Measurements from ENCODE around the gene WNK2. TPM values are rescaled to one million over a fixed set of nuclear protein-coding genes. Genes with fewer than 3 reads are reported as not detected.

WNK2 gene
- polyA plus RNA-seq, 4 donors = 14.6 to 34.7 (median 27.1) TPM

DNA sequence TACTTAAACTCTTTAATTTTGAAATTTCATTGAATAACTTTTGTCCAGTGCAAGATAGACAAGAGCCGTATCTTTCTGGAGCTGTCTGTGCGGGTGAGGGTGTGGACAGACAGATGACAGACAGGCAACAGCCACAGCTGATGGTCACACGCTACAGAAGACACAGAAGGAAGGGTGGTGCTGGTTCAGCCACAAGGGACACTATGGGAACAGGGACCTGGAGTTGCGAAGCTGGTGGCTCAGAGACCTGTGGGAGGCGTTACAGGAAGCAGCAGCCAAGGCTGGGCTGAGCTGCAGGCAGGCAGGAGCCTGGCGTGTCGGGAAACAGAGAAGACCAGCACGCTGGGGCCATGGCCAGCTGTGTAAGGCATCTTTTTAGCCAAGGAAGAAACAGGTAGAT, 104.4 kb downstream of the WNK2 start:
- DNase-seq (ENCODE audit: low read depth in 4 of 4, low spot score in 2 of 4) = no peak

DNA sequence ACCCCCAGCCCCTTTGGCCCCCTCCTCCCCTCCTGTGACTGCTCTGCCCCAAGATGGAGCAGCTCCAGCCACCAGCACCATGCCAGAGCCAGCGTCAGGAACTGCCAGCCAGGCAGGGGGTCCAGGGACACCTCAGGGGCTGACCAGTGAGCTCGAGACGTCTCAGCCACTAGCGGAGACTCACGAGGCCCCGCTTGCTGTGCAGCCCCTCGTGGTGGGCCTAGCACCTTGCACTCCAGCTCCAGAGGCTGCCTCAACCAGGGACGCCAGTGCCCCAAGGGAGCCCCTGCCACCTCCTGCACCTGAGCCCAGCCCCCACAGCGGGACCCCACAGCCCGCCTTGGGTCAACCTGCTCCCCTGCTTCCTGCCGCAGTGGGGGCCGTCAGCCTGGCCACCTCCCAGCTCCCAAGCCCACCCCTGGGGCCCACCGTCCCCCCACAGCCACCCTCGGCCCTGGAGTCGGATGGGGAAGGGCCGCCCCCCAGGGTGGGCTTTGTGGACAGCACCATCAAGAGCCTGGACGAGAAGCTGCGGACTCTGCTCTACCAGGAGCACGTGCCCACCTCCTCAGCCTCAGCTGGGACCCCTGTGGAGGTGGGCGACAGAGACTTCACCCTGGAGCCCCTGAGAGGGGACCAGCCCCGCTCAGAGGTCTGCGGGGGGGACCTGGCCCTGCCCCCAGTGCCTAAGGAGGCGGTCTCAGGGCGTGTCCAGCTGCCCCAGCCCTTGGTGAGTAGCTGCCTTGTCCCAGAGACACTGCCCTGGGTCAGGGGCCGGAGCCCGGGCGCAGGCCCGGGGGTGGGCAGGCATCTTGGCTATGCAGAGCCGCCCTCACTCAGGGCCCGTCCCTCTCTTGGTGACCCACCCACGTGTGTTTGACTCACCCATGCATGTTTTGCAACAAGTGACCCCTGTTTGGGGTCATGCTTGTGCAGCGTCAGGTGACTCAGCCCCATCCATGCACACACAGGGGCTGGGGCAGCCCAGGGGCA, 105.2 kb downstream of the WNK2 start:
- no peak for DNase-seq (ENCODE audit: low read depth in 4 of 4, low spot score in 2 of 4)

DNA sequence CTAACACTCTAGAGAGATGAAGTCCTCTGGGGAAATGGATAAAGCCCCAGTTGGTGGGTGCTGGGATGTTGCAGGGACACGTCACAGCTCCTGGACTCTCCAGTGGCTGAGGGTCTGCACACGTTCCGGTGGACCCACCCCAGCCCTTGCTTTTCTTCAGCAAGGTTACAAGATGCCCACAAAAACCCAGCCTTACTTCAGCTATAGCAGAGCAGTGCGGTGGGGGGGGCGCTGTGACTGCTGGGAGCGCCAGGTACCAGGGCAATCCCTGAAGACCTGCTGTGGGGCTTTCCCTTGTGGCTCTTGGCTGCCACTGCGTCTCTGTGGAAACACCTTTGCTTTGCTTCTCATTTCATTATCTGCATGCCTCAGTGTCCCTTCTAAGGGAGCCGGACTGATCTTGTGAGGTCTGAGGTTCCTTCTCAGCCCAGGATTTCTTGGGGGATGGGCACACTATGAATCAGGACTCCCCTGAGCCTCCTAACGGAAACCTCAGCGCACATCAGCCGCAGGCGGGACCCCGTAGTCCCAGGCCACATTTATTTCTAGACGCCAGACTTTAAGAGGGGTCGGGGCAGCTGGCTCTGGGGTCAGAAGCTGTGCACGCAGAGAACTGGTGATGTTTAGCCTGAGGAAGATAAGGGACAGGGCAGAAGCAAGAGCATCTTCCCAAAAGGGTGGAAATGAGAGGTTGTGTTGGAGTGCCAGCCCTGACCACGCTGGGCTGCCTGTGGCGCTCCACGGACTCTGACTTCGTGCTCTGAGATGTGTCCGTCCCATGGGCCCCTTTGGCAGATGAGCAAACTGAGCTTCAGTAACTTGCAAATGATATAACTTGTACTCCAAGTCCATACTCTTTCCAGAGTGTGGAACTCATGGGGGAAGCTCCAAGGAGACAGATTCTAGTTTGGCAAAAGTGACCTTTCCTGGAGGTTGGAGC, 106.8 kb downstream of the WNK2 start:
- no peak for DNase-seq (ENCODE audit: low read depth in 4 of 4, low spot score in 2 of 4)

DNA sequence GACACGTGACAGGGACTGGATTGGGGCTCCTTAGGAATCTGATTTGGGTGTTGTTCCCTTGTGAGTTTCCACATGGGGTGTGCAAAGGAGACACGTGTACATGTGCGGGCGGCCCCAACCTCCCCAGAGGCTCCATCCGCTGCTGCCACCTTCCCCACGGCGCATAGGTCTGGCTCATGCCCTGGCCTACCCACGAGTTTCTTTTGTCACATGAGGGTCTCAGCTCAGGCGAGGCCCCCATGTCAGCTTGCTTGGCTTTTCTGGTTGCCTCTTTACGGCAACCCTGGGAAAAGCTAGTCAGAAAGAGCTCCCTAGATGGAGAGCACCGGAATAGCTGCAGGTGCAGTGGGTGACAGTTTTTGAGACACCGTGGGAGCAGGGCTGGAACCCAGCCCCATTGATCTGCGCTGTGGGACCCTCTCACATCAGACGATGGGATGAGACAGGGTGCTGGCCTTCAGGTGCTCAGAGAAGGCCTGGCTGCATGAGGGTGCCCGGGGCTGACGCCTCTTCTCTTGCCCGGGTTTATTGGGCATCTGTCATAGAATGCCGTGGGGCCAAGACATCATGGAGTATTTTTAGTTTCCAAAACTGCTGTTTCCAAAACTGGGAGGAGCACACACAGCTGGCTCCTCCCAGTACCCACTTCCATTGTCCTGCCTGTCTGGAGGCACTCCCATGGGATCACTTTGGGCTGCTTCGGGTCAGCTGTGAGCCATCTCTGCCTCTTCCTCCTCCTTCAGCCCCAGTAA, 107.8 kb downstream of the WNK2 start:
- no peak for DNase-seq (ENCODE audit: low read depth in 4 of 4, low spot score in 2 of 4)

DNA sequence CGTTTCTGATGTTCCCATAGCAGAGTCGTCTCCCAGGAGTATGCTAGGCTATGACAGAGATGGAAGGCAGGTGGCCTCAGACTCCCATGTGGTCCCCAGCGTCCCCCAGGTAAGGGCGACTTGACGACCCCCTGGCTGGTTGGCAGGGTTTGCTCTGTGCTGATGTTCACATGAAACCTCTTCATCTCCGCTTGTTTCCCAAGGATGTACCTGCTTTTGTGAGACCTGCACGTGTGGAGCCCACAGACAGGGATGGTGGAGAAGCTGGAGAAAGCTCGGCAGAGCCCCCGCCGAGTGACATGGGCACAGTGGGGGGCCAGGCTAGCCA, 108.3 kb downstream of the WNK2 start:
- no peak for DNase-seq (ENCODE audit: low read depth in 4 of 4, low spot score in 2 of 4)

DNA sequence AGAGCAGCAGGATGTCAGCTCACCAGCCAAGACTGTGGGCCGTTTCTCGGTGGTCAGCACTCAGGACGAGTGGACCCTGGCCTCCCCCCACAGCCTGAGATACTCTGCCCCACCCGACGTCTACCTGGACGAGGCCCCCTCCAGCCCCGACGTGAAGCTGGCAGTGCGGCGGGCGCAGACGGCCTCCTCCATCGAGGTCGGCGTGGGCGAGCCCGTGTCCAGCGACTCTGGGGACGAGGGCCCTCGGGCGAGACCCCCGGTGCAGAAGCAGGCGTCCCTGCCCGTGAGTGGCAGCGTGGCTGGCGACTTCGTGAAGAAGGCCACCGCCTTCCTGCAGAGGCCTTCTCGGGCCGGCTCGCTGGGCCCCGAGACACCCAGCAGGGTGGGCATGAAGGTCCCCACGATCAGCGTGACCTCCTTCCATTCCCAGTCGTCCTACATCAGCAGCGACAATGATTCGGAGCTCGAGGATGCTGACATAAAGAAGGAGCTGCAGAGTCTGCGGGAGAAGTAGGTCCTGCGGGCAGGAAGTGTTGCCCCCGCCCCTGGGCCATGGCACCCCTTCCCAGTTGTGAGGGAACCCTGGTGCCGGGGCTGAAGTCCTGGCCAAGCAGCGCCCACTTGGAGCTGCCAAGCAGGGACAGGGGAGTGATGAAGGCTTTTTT, 108.9 kb downstream of the WNK2 start:
- no peak for DNase-seq (ENCODE audit: low read depth in 4 of 4, low spot score in 2 of 4)

DNA sequence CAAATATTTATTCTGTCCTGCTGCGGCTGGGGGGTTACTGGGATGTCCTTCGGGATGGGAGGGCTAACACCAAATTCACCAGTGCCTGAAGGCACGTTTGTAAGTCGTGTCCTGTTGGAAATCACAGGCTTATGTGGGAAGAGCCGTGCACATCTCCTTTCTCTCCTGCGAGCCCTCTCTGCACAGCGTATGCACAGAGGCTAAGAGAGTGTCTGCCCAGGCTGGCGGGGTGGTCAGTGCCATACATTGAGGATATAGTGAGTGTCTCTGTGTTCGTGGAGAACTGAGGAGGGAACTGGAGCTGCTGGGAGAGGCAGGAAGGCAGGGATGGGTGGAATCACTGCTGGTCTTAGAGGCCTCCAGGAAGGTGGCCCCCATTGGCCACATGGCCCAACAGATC, 110.1 kb downstream of the WNK2 start:
- DNase-seq (ENCODE audit: low read depth in 4 of 4, low spot score in 2 of 4) = no peak

DNA sequence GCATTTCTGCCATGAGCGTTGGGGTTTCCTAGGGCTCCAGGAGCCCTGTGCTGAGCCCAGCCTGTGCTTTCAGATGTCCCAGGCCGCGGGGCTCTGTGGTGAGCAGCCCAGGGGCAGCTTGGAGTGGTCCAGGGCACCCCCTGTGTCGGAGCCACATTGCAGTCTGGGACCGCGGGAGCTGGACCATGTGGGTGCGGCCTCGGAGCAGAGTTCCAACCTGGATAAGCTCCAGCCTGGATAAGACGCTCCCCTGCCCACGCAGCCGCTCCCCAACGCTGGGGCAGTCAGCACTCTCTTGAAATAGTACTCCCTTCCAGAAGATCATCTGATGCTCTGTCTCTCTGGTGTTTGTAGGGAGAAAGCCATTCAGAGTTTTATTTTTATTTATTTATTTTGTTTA, 111.1 kb downstream of the WNK2 start:
- no peak for DNase-seq (ENCODE audit: low read depth in 4 of 4, low spot score in 2 of 4)

DNA sequence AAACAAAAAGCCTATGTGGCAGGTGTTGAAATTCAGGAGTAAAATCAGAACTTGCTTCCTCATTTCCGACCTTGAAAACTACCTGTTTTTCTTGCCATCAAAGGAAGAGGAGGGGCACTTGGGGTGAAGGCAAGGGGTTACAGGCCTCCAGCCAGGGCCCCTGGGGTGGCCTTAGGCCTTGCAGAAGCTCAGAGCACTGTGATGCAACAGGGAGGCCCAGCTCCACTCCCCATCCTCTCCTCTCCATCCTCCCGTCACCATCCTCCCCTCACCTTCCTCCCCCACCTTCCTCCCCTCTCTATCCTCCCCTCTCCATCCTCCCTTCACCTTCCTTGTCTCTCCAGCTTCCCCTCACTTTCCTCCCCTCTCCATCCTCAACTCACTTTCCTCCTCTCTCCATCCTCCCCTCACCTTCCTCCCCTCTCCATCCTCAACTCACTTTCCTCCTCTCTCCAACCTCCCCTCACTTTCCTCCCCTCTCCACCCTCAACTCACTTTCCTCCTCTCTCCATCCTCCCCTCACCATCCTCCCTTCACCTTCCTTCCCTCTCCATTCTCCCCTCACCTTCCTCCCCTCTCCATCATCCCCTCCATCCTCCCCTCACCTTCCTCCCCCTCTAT, 111.6 kb downstream of the WNK2 start:
- DNase-seq (ENCODE audit: low read depth in 4 of 4, low spot score in 2 of 4) = no peak

DNA sequence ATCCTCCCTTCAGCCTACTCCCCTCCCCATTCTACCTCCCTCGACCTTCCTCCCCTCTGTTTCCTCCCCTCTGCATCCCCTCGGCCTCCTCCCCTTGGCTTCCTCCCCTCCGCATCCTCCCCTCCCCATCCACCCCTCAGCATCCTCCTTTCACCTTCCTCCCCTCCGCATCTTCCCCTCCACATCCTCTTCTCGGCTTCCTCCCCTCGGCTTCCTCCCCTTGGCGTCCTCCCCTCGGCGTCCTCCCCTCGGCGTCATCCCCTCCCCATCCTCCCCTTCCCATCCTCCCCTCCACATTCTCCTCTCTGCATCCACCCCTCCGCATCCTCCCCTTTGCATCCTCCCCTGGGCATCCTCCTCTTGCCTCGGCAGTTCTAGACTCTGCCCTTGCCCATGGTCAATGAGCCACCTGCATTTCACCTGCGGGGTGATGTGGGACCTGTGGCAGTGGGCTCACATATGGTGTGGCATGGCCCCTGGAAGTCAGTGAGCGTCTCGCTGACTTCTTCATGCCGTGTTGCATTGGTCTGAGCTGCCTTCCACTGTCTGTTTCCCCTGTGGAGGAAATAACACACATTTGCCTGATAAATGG, 113.0 kb downstream of the WNK2 start:
- no peak for DNase-seq (ENCODE audit: low read depth in 4 of 4, low spot score in 2 of 4)

DNA sequence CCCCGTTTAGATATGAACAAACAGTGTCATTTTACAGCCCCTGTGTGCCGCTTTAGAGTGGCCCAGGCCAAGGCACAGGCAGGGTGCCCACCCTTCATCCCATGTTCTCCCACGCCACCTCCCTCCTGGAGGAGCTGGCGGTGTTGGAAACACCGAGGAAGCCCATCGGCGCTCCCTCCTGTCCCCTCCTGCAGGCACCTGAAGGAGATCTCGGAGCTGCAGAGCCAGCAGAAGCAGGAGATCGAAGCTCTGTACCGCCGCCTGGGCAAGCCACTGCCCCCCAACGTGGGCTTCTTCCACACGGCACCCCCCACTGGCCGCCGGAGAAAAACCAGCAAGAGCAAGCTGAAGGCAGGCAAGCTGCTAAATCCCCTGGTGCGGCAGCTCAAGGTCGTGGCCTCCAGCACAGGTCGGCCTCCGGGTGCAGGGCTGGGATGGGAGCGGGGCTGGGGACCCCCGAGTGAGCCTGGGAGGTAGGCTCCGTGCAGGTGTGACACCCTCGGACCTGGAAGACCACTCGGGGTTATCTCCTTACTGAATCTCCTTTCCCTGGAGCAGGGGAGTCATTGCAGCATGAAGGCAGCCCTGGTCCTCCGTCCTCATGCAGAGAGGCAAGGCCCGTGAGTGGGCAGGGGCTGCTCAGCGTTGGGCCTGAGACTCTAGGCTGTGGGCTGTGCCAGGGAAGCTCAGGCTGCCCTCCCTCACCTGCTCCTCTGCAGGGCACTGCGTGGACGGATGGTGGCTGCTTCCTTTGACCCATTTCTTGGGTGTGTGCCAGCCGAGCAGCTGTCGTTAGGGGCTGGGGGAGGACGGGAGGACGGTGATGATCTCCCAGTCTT, 113.9 kb downstream of the WNK2 start:
- DNase-seq (ENCODE audit: low read depth in 4 of 4, low spot score in 2 of 4) = no peak

DNA sequence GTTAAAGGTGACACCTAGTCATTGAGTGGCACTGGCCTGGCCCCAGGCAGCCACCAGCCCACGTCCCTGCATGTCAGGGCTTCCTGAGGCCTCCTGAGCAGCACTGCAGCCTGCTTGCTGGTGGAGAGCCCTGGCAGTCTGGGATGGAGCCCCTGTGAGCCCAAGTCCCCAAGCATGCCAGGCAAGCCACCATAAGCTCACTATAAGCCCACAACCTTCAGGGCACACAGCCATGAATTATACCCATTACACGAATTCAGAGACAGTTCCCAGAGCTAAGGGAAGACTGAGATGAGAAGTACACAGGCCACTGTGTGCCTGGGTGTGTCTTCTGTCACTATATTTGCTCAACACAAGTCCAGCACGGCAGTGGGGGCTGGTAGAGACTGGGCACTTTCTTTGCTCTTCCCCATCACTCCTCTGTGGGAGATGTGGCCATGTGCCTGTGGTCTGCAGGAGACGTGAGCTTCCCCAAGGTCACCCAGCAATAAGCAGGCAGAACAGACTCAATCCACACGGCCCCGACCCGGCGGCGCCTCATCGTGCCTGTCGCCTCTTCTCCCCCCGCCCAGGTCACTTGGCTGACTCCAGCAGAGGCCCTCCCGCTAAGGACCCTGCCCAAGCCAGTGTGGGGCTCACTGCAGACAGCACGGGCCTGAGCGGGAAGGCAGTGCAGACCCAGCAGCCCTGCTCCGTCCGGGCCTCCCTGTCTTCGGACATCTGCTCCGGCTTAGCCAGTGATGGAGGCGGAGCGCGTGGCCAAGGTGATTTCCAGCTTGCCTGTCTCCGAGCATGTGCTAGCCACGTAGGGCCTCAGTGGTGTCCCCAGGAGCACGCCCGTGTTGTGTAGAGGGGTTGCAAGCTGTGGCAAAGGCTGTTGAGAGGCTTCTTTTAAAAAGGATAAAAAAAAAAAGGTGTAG, 114.8 kb downstream of the WNK2 start:
- DNase-seq (ENCODE audit: low read depth in 4 of 4, low spot score in 2 of 4) = no peak

DNA sequence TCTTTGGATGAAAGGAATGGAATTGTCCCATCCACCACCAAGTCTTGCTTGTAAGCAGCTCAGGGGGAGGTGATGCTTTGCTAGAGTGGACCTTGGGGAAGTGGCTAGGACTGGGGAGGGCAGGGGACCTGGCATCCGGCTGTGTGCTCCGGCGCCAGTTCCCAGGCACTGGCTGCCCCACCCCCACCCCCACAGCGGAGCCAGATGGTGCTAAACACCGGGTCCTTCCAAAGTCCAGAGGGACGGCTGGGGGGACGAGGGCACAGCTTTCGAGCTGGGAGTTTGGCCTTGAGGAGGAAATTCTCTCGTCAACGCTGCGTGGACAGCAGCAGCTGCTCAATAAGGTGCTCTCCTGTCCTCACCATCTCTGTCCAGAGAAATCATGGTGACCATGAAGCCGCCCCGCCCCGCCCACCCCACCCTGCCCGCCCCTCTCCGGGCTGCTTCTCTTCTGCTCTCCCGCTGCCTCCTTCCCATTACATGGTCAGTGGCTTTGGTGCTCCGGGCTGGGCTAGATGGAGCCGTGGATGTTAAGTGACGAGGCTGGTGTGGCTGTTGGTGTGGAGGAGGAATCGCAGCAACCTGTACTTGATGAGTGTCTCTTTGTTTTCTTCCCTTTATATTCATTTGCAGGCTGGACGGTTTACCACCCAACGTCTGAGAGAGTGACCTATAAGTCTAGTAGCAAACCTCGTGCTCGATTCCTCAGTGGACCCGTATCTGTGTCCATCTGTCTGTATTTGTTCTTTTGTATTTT, 115.7 kb downstream of the WNK2 start:
- no peak for DNase-seq (ENCODE audit: low read depth in 4 of 4, low spot score in 2 of 4)

DNA sequence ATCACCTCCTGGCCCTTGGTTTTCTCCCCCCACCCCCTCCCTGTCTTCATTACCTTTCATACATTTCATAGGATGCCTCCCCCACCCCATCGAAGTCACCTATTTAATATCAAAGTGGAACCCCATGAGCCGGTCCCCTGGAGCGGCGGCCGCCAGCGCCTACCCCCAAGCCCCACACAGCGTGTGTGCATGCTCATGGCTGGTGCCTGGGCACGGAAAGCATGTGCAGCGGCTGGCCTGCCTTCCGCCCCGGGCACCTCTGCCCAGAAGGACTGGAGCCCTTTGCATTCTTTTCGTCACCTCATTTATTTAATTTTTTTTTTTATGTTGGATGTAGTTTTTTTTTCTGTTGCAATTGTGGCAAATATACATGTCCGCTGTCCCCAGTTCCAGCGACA, 116.2 kb downstream of the WNK2 start:
- no peak for DNase-seq (ENCODE audit: low read depth in 4 of 4, low spot score in 2 of 4)

DNA sequence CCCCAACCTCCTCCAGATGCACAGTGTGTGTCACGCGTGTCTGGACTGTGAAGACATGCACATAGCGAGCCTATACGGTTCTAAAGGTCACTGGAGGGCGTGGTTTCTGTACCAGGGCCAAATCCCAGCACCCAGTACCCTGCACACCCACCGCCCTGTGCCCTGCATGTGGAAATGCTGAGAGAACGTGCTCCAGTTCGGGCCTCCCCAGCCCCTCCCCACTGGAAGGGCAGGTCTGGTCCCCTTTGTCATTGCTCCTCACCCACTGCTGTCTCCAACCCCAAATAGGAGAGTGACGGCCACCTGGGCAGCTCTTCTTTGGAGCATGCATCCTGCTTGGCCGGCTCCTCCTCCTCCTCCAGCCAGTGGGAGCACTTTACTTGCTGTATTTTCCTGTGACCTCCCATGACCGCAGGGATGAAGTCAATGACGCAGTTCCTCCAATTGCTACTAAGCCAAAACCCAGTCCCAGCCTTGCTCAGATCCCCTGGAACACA, 116.7 kb downstream of the WNK2 start:
- DNase-seq (ENCODE audit: low read depth in 4 of 4, low spot score in 2 of 4) = no peak

DNA sequence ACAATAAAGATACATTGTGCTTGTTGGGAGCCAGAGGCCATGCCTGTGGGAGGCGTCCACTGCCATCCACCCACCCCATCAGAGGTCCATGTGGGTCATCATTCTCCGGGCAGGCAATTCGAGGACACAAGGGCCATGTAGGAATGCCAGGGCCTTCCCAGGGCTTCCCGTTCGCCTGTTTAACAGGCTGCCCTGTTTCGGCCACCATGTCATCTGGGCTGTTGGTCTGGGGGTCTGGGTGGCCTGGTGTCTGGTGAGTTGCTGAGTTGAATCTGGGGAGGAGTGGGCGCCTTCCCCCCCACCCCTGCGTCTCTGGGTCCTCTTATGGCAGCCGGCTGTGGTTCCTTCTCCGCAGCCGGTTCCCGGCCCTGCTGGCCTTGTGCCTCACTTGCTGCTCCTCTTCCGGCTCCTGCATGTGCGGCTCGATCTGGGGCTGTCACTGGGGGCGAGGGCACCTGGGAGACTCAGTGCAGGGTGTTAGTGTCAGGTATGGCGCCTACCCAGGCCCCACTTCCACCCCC, 117.4 kb downstream of the WNK2 start:
- DNase-seq (ENCODE audit: low read depth in 4 of 4, low spot score in 2 of 4) = no peak
